GM12872 (cell line): Measurements from ENCODE around the gene PRSS27.

Experiments used
- TF ChIP-seq, protein P1 (sequence below): IDR thresholded peaks from 3 replicates; pipeline ENCODE4 v1.5.1; 2011; ENCODE audit warnings: low read depth, mild to moderate bottlenecking, low read length, moderate library complexity; ENCODE audit not compliant: insufficient read depth

Gene PRSS27

DNA sequence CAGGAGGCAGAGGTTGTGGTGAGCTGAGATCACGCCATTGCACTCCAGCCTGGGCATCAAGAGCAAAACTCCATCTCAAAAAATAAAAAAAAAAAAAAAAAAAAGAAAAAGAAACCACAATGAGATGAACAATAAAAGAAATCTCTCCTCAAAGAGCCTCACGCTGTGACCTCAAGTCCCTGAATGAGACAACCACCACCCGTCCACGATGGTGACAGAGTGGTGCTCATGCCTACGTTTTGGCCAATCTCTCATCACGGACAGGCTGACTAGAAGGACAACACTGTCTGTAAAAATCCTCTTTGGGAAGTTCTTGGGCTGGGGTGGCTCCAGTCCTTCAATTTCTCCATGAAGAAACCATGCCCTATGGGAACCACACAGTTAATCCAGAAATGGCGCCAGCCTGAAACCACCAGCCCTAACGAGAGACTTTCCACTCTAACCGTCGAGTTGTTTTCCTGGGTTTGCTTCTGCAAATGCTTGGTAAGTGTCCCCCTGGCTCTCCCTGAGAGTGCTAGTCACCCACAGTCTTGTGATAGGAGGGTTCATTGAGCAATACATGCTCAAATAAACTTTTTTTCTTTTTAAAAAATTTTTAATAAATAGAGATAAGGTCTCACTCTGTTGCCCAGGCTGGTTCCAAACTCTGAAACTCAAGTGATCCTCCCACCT lies 15.0 kb upstream of the PRSS27 start:
- TF ChIP-seq, protein P1, sequence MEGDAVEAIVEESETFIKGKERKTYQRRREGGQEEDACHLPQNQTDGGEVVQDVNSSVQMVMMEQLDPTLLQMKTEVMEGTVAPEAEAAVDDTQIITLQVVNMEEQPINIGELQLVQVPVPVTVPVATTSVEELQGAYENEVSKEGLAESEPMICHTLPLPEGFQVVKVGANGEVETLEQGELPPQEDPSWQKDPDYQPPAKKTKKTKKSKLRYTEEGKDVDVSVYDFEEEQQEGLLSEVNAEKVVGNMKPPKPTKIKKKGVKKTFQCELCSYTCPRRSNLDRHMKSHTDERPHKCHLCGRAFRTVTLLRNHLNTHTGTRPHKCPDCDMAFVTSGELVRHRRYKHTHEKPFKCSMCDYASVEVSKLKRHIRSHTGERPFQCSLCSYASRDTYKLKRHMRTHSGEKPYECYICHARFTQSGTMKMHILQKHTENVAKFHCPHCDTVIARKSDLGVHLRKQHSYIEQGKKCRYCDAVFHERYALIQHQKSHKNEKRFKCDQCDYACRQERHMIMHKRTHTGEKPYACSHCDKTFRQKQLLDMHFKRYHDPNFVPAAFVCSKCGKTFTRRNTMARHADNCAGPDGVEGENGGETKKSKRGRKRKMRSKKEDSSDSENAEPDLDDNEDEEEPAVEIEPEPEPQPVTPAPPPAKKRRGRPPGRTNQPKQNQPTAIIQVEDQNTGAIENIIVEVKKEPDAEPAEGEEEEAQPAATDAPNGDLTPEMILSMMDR: no peak

DNA sequence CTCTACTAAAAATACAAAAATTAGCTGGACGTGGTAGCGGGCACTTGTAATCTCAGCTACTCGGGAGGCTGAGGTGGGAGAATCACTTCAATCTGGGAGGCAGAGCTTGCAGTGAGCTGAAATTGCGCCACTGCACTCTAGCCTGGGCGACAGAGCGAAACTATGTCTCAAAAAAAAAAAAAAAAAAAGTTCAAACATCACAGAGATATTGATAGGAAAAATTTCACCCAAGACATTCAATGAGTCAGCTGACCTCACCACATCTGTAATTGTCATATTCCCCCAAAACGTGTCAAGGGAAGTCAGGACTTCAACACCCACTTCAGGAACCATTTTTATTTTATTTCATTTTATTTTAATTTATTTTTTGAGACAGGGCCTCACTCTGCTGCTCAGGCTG lies 8.0 kb upstream of the PRSS27 start:
- TF ChIP-seq, protein P1: no peak

DNA sequence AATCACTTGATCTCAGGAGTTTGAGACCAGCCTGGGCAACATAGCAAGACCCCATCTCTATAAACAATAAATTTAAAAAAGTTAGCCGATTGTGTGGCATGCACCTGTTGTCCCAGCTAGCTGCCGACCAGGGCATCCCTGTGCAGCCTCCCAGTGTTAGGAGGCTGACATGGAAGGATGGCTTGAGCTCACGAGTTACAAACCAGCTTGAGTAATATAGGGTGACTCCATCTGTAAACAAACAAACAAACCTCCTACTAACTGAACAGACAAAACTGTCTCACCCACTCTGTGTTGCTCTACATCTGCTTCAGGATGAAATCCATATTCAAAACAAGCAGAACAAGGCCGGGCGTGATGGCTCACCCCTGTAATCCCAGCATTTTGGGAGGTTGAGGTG lies 6.9 kb upstream of the PRSS27 start:
- TF ChIP-seq, protein P1: no peak

DNA sequence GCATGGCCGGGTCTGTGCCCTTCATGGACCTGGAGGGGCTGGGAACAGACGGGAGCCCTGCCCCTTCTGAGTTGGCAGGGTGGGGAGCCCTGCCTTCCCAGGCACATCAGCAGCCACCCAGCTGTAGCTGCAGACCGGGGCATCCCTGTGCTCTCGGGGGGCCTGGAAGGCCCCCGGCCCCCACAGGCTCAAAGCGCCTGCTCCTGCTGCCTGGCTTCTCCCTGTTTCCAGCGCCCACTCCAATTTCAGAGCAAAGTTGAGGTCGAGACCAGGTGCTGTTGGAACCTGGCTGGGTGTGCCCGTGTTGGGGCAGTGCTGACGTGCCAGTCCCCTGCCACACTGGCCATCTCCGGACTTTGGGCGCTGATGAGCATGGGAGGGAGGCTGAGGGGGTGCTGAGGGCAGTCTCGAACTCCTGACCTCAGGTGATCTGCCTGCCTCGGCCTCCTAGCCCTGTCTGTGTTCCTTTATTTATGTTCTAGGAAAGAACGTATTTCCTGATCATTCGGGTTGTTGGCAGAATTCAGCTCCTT lies 4.9 kb upstream of the PRSS27 start:
- TF ChIP-seq, protein P1: no peak

DNA sequence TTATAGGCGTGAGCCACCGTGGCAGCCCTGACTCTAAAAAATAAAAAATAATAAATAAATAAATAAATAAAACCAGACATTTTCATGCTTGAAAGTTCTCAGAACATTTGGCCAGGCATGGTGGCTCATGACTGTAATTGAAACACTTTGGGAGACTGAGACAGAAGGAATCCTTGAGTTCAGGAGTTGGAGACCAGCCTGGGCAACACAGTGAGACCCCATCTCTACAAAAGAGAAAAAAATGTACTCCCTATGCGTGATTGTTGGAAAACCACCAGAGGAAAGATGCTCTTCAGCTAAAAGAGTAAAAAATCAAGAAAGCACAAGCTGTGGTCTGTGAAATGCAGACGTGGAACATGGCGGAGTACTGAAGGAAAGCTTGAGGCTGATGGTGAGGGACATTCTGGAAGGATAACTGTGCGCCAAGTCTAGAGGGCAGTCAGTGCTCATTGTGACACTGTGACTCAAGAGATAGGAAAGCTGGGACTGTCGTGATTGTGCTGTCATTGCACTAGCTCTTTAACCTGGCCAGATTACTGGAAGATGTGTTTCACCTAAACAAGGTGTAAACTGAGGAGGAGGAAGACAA lies 4.2 kb upstream of the PRSS27 start:
- TF ChIP-seq, protein P1: no peak

DNA sequence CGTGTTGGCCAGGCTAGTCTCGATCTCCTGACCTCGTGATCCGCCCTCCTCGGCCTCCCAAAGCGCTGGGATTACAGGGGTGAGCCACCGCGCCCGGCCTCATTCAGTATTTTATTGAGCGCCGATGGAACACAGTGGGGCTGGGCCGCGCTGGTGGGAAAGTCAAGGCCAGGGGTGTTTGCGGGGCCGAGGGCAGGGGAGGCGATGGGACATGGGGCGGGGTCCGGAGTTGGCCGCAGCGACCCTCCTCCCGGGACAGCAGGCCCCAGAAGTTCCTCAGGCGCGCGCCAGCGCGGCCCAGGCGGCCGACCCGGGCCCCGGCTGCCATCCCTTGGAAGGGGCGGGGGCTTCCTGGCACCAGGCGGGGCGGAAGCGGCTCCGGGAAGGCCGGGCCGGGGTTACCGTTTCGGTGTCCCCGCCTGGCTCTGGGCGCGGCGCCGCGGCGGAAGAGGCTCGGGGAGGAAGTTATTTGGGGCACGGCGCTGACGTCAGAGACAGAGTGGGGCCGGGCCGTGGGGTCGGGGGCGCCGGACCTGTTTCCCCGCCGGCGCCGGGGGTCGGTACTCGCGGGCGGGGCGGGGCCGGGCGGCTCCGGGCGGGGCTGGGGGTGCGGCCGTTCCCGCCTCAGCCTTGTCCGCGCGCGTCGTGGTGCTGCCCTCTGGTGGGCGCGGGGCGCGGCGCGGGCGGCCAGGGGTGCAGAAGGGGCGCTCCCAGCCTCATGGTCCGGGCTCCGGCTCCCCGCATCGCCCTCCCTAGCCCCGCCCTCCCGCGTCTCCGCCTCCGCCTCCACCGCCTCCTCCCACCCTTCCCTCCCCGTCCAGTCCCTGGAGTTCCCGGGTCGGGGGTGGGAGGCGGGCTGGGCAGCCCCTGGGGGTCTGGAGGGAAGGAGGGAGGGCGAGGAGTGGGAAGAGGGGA lies 952 bp upstream of the PRSS27 start:
- TF ChIP-seq, protein P1: peak; percentile 58; the same call in 2 of the 3 replicates
